ENCODE results near the gene OR52D1. TPM values are rescaled to one million over a fixed set of nuclear protein-coding genes. Genes with fewer than 3 reads are reported as not detected.

The OR52D1 gene
- polyA plus RNA-seq, 1 donor from 2014 or later = not detected

DNA sequence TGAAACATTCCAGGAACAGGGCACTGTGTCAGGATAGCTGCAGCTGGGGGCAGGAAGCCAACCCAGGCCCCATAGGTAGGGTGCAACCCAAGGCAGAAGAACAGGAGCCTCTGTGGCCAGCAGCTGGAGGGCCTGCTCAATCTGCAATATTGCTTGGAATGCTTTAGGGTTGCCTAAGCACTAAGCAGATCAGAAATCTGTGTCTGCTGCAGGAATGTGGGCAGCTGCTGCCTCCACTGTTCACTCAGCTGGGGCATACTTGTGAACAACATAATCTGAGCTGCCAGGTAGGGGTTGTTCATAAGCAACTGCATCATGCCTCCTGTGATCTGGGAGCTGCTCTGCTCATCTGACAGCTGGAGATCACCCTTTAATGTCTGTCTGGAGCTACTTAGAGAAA, 26.4 kb downstream of the OR52D1 start (continued):
- TF ChIP-seq, protein P1, sequence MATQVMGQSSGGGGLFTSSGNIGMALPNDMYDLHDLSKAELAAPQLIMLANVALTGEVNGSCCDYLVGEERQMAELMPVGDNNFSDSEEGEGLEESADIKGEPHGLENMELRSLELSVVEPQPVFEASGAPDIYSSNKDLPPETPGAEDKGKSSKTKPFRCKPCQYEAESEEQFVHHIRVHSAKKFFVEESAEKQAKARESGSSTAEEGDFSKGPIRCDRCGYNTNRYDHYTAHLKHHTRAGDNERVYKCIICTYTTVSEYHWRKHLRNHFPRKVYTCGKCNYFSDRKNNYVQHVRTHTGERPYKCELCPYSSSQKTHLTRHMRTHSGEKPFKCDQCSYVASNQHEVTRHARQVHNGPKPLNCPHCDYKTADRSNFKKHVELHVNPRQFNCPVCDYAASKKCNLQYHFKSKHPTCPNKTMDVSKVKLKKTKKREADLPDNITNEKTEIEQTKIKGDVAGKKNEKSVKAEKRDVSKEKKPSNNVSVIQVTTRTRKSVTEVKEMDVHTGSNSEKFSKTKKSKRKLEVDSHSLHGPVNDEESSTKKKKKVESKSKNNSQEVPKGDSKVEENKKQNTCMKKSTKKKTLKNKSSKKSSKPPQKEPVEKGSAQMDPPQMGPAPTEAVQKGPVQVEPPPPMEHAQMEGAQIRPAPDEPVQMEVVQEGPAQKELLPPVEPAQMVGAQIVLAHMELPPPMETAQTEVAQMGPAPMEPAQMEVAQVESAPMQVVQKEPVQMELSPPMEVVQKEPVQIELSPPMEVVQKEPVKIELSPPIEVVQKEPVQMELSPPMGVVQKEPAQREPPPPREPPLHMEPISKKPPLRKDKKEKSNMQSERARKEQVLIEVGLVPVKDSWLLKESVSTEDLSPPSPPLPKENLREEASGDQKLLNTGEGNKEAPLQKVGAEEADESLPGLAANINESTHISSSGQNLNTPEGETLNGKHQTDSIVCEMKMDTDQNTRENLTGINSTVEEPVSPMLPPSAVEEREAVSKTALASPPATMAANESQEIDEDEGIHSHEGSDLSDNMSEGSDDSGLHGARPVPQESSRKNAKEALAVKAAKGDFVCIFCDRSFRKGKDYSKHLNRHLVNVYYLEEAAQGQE (IDR thresholded peaks at IDR 0.05; ENCODE audit: borderline replicate concordance) = no peak

DNA sequence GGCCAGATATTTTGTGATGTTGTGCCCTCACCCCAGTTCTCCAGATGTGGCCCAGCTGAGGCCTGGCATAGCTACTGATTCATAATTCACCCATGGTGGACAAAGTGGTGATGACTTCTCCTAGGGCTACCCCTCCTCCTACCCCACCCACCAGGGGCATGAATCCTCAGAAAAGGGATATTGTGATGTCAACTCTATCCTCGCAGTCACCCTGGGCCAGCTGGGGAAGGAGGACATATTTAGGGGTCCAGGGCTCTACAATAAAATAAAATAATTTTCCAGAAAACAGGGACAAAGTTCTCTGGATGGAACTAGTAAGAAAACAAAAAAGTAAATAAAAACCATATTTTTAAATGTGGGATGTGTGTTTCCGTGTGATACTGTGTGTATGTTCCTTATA, 28.1 kb downstream of the OR52D1 start, which contains the start of gene UBQLNL:
TSS of gene UBQLNL (minus strand) at position 101 of the 400 bp plus-strand sequence. CDS start 258 bp downstream, outside the sequence.
- H3K9ac ChIP-seq (ENCODE audit: low read length) = no peak within 1 kb of the TSS
- no peaks in the 10 kb centered on the region for H3K36me3 ChIP-seq (ENCODE audit: insufficient read depth, low read length)
- no peaks in the 10 kb centered on the region for H3K9me3 ChIP-seq (ENCODE audit: low read length)
- H3K9me2 ChIP-seq (ENCODE audit: insufficient read depth, low read length) = no peaks in the 10 kb centered on the region
- no peaks in the 10 kb centered on the region for H3K79me2 ChIP-seq (replicated peaks; ENCODE audit: insufficient read depth, low read length)
- no peak for TF ChIP-seq EP300 (conservative IDR thresholded peaks at IDR 0.05; ENCODE audit: poor library complexity, severe bottlenecking)
- no peak for TF ChIP-seq MXI1 (conservative IDR thresholded peaks at IDR 0.05; ENCODE audit: poor library complexity, severe bottlenecking)
- TF ChIP-seq, protein P2, sequence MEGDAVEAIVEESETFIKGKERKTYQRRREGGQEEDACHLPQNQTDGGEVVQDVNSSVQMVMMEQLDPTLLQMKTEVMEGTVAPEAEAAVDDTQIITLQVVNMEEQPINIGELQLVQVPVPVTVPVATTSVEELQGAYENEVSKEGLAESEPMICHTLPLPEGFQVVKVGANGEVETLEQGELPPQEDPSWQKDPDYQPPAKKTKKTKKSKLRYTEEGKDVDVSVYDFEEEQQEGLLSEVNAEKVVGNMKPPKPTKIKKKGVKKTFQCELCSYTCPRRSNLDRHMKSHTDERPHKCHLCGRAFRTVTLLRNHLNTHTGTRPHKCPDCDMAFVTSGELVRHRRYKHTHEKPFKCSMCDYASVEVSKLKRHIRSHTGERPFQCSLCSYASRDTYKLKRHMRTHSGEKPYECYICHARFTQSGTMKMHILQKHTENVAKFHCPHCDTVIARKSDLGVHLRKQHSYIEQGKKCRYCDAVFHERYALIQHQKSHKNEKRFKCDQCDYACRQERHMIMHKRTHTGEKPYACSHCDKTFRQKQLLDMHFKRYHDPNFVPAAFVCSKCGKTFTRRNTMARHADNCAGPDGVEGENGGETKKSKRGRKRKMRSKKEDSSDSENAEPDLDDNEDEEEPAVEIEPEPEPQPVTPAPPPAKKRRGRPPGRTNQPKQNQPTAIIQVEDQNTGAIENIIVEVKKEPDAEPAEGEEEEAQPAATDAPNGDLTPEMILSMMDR (IDR thresholded peaks at IDR 0.05; ENCODE audit: poor library complexity, severe bottlenecking) = no peak
- TF ChIP-seq, protein P1 (IDR thresholded peaks at IDR 0.05; ENCODE audit: borderline replicate concordance) = no peak
- TF ChIP-seq TAF1 (IDR thresholded peaks at IDR 0.05; ENCODE audit: low read depth) = no peak
- no peak for TF ChIP-seq SMC3 (conservative IDR thresholded peaks at IDR 0.05; ENCODE audit: poor library complexity)
- no peak for TF ChIP-seq POLR2AphosphoS5 (IDR thresholded peaks at IDR 0.05)
- no peak for TF ChIP-seq RAD21 (conservative IDR thresholded peaks at IDR 0.05)
- TF ChIP-seq EZH2 (IDR thresholded peaks at IDR 0.05; ENCODE audit: borderline replicate concordance, insufficient read depth, low read length, poor library complexity, severe bottlenecking) = no peak
- H3K27me3 ChIP-seq (ENCODE audit: insufficient read depth, low read depth, low read length) = no peaks in the 10 kb centered on the region
- no peak within 1 kb of the TSS for H3K4me3 ChIP-seq (ENCODE audit: low read length)
- H3F3A ChIP-seq (ENCODE audit: insufficient read depth, low read length, poor library complexity, severe bottlenecking) = no peaks in the 10 kb centered on the region
- H3K27ac ChIP-seq (ENCODE audit: low read length) = no peak within 1 kb of the TSS
- H3K4me2 ChIP-seq (ENCODE audit: low read length) = no peak within 1 kb of the TSS
- H4K20me1 ChIP-seq (ENCODE audit: insufficient read depth) = no peaks in the 10 kb centered on the region
- H2AFZ ChIP-seq (ENCODE audit: low read depth, low read length) = no peak within 1 kb of the TSS
